Stimulated activated CD4-positive, alpha-beta T cell treated with anti-CD3 and anti-CD28 coated beads, Interleukin-4, amount 100 ng/mL, for 48 hours (primary cell): ENCODE results near the gene AKT1S1.
"Not testable (repeated sequence)": the region's sequence is repeated elsewhere in the genome, so short reads cannot be mapped to it uniquely, and the experiment has no call there.

Source experiments
- DNase-seq, 2 donors: peaks; one replicate each; pipeline ENCODE4 v3.0.0-alpha.2; 2020; ENCODE audit warnings: low read depth in 2 of 2

Gene AKT1S1

GRCh38 chr19:49877020-49877878, at the start of gene AKT1S1, which contains the start of gene TBC1D17:
AKT1S1 (minus strand) TSS chr19:49877355; CDS start chr19:49873295, 4,060 bp downstream.
TBC1D17 (plus strand) TSS chr19:49877702; CDS start chr19:49877724, 22 bp downstream.
- DNase-seq, result peak; percentile 91 to 96

GRCh38 chr19:49926515-49926914, 49.4 kb upstream of the AKT1S1 start:
- DNase-seq, result no peak

GRCh38 chr19:49925486-49925885, 48.3 kb upstream of the AKT1S1 start:
- no peak for DNase-seq

DNA sequence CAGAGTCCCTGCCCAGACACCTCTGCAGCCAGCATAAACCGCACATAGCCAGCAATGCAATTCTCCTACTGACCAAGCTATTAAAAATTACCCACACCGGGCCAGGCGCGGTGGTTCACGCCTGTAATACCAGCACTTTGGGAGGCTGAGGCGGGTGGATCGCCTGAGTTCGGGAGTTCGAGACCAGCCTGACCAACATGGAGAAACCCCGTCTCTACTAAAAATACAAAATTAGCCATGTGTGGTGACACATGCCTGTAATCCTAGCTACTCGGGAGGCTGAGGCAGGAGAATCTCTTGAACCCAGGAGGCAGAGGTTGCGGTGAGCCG, 47.7 kb upstream of the AKT1S1 start:
- DNase-seq, result not testable (repeated sequence)

DNA sequence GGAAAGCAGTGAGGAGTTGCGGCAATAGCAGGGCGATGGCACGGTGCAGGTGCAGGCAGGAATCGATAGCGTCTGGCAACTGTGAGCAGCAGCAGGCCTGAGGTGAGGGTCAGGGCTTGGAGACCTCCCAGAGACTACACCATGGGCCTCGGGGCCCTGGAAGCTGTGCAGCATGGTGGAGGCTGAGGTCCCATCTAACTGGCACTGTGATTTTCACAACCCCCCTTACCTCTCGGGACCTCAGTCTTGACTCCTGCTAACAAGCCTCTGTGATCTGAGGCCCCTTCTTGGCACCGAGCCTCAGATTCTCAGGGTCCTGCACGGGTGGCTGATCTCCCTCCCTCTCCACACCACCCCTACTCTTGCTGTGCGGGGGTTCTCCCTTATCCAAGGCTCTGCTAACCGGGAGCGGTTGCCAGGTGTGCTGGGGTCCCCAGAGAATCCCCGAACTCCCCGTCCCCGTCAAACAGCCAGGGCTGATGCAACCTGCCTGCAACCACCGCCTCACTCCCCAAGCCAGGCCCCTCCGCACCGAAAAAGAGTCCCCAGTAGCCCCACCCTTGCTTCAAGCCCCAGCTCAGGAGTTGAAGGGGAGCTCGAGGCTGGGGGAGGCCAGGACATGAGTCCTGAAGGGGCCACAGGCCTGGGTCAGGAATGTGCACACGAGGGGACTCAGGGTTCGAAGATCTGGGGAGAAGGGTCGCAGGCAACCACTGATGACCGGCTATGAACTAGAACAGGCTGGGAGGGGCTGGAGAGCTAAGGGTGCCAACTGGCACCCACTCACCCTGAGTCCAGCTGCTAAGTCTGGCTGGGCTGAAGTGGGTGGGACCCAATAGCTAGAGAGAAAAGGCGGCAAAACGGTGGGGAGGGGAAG, 47.1 kb upstream of the AKT1S1 start:
- DNase-seq, result no peak

DNA sequence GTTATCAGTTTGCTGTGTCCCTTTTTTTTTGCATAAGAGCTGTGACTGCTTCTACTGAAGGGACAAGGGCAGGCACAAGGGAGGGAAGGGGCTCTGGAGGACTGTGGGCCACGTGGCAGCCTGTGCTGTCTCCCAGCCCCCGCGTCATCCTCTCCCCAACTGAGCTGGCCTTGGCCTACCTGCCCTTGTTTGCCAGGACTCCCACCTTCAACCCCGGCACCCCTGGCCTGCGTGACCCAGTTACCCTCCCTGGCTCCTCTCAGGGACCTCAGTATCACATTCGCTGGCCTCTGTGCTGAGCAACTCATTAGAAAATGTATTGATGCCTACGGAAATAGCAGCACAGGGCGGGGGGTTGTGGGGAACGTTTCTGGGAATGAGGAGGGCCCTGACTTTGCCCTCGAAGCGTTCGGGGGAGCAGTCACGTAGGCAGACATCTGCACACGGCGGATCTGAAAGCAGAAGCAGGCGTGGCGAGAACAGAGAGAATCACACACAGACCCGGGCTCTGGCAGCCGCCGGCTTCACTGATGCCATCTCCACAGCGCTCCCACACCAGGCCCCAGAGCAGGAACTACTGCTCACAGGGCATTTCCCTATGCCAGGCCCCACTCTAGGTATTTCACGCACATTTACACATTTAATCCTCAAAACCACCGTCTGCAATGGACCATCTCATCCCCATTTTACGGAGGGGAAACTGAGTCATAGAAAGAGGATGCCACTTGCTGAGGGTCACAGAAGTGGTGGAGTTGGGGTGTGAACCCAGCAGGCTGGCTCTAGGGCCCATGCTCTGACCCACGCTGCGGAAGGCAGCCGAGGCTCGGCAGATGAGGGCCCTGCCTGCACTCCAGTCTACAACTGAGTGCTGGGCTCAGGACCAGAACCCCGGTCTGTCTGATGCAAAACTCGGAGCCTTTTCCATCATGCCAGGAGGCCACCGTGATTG, 46.2 kb upstream of the AKT1S1 start:
- no peak for DNase-seq

DNA sequence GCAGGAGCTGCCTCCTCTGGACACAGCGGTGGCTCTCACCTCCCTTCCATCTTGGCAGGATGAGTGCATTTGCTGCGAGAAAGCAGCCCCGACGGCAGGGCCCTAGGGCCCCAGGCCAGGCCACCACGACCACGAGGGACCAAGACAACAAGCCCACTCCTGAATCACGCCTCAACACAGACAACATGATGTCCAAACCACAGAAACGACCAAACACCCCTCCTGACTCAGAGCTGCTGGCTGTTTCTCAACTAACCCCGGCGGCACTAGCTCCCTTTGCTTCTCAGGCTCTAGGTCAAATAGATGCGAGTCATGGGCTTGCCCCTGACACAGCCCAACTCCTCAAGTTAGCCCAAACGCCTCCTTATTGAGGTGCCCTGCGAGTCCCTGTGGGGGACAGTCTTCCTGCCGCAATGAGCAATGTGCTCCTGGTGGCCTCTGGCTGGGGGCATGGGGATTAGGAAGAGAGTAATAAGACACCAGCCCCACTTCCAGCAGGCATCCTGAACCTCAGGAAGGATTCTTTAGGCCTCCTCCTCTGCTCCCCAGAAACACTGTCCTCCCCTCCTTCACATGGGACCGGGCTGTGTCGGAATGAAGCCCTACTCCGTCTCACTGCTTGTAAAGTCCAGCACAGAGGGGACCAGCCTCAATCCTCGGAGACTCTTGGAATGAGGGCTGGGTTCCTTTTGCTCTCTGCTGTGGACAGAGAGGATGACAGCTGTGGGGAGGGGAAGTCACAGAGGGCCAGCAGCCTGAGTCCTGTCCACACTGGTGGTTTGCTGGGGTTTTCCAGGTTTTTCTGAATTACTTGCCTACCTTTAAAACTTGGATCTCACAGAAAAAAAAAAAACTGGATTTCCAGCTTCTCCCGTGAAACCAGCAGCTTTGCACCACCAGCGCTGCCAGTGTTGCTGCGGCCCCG, 45.0 kb upstream of the AKT1S1 start:
- no peak for DNase-seq

DNA sequence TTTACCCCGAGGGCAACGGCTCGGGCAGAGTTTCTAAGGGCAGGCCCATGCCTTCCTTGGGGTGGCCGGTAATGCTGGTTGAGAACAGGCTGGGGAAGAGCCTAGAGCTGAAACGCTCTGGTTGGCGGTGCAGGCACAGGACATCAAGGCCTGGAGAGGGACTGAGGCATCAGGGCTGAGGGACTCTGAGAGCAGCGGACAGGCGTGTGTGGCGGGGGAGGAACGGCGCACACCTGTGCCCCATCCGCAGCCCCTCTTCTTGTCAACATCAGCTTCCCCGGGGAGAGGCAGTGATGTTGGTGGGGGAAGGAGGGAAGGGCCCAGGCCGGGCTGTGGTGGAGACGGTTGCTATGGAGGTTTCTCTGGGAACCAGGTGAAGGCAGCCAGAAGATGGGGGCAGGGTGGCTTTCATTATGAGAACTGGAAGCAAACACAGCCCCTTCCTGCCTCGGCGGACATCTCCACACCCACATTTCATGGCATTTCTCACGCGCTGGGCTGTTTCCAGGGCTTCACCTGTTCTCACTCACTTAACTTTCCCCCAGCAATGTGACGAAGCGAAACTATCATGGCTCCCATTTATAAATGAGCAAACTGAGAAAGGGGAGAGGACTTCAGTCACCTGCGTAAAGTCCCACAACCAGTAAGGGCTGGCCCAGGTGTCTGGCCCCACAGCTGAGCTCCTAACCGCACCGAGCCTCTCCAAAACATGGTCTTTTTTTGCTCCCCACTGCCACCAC, 43.6 kb upstream of the AKT1S1 start:
- DNase-seq, result no peak

GRCh38 chr19:49918089-49918488, 40.9 kb upstream of the AKT1S1 start:
- DNase-seq, result no peak

DNA sequence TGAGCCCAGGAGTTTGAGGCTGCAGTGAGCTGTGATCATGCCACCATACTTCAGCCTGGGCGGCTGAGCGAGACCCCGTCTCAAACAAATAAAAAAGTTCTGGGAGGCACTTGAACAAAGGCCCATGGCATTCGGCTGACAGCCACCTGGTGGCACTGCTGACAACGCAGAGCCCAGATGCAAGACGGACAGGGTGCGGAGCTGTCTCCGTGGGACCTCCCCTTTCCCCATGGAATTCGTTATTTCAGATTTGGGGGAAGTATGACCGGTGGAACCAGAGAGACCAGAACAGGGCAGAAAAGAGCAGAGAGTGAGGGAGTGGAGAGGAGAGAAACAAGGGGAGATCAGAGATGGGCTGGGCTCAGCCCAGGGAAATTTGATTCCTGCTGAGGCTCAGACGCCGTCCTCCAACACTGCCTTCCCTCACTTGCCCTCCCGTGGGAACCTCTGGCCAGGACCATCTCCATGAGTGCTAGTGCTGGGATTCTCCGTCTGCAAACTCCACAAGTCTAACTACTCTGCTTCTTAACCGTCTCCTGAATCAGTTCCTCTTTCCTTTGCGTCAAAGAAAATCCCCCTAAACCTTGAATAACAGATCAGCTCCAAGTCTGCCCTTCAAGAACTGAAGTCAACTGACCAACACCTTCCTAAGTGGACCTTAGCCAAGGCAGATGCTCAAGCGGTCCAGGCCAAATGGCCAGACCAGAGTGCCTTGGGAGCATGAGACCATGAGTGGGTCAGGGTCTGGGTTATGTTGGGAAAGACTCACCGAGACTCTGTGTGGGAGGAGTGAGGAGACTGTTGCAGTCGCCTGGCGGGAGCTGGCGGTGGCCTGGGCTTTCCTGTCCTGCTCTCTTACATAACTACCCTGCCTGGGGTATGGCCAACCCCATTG, 39.9 kb upstream of the AKT1S1 start:
- DNase-seq, result no peak

GRCh38 chr19:49915271-49915670, 38.1 kb upstream of the AKT1S1 start:
- DNase-seq, result no peak

GRCh38 chr19:49913720-49914119, 36.6 kb upstream of the AKT1S1 start:
- DNase-seq, result no peak

- no peak for DNase-seq
Observed at GRCh38 chr19:49912965-49913685, 36.0 kb upstream of the AKT1S1 start.

DNA sequence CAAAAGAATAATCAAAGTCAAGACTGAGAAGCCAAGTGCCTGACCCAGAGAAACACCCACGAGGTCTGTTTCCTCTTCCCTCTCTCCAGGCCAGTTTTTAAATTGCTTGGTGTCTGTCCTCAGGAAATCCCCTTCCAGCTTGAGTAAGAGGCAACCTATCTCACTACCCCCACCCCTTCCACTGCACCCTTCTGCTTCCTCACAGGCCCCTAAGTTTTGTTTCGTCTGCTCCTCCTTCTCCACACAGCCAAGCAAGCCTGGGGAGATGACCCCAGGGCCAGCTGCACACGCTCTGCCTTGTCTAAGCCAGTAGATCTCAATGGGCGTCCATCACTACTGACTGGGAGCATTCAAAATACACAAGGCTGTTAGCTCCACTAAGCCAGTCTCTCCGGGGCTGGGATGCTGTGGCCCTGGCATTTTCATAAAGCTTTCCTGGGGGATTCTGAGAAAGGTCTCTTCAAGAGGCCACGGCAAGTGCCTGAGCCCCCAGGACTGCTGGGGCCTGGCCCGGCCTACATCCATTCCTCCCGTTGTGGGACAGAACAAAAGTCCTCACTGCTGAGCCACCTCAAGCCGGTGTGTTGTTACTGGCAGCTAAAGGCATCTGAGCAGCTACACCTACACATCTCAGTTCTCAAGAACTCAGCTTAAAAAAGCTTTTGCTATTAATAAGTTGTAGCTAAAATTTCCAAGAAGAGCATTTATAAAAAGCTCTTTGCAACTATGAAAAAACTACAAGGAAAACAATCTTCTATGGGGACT, 34.4 kb upstream of the AKT1S1 start:
- peak in 1 of 2 donors; percentile 24 for DNase-seq

GRCh38 chr19:49910179-49910578, 33.0 kb upstream of the AKT1S1 start:
- DNase-seq, result no peak

DNA sequence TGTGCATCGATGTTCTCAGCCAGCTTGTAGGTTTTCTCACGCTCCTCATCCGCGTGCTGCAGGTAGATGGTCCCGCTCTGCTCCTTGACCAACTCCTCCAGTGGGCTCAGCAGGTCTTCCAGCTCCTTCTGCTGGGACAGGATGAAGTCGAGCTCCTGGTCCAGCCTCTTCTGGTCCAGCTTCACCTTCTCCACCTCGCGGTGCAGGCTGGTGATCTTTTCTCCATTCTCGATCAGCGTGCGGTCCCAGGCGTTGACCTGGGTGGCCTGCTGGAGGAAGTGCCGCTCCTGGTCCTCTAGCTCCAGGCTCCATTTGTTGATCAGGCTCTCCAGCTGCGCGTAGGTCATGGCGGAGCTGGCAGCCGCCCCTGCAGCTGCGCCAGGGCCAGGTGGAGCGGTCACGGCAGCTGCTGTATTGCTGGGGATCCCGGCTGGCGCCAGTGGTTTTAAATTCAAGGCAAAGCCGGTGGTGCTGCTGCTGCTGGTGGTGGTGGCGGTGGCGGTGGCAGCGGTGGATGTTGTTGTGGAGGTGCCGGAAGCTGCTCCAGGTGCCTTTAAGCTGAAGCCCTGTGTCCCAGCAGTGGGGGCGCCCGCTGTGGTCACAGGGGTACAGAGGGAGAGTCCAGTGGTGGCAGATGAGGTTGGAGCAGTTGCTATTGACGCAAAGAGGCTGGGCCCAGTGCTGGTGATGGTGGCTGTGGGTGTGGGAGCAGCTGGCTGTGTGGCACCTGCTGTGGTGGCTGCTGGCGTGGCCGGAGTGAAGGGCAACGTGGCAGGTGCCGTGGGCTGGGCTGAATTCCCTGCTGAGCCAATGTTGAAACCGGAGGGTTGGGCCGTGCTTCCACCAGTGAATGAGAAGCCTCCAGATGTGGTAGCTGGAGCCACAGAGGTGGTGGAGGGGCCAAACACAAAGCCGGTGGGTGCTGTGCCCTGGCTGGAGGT, 31.6 kb upstream of the AKT1S1 start:
- no peak for DNase-seq
